ENCODE results near the gene APOBEC2. TPM values are rescaled to one million over a fixed set of nuclear protein-coding genes. Genes with fewer than 3 reads are reported as not detected.

The APOBEC2 gene
- polyA plus RNA-seq, 1 donor (not counting 4 experiments of a cell fraction or from before 2014, with no cell fraction given): 0.05 TPM

DNA sequence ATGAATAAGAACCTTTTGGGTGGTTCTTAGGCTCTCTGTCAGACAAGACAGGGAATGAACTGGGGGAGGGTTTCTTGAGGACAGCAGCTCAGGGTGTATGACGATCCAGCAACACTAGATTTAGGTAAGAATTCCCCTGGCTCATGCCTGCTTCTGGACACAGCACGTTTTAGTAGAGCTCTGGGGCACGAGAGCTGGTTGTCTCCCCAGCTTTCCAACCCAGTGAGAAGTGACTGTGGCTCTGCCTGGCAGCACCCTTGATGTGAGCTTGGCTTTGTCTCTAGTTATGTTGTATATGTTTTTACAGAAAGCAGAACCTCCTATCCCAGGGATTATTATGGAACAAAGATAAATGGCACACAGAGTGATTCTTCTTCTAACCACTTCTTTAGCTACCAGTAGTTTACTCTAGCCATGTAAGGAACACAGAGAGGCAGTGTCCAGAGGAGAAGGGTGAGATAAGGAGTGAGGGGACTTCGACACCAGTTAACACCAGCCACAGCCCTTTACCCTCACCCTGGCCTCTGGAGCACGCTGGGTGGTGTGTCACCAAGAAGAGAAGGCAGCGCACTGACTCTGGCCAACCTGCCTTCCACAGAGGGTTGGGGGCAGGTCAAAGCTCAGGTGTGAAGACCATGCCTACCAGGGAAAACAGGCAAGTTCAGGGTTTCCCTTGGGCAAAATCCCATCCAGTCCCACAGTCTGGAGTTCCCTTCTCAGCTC is 3.9 kb downstream of the APOBEC2 start:
- TF ChIP-seq EZH2 (IDR thresholded peaks at IDR 0.05; ENCODE audit: low read length) (no peak), CTCF (optimal IDR thresholded peaks at IDR 0.05 in 1 of 3, IDR thresholded peaks at IDR 0.05 in 1 of 3, conservative IDR thresholded peaks at IDR 0.05 in 1 of 3; ENCODE audit: extremely low read depth in 1 of 3, insufficient read depth in 2 of 3, low read length in 3 of 3) (no peak)
- no peak overlapping the region for H2AFZ ChIP-seq (ENCODE audit: control insufficient read depth, low read length)
- H3K79me2 ChIP-seq (ENCODE audit: control insufficient read depth, insufficient read depth, low read length): no peaks in the 10 kb centered on the region
- no peaks in the 10 kb centered on the region for H3K9me1 ChIP-seq (ENCODE audit: control insufficient read depth, extremely low read depth, insufficient read depth, low read length)
- FAIRE-seq (no peak), DNase-seq (ENCODE audit: low read depth, low spot score) (no peak)
- peaks cover 14% of the 10 kb centered on the region for H3K4me1 ChIP-seq (ENCODE audit: control insufficient read depth, extremely low read depth, insufficient read depth, low read length)
- H3K27me3 ChIP-seq (ENCODE audit: control insufficient read depth, extremely low read depth, insufficient read depth, low read length): no peaks in the 10 kb centered on the region
- no peak overlapping the region for H3K4me3 ChIP-seq (ENCODE audit: control insufficient read depth in 2 of 3, extremely low read depth in 1 of 3, insufficient read depth in 2 of 3, low read depth in 1 of 3, low read length in 3 of 3)
- no peak overlapping the region for H3K4me2 ChIP-seq (ENCODE audit: control insufficient read depth, extremely low read depth, insufficient read depth, low read depth, low read length)
- H3K9ac ChIP-seq (ENCODE audit: control insufficient read depth, extremely low read depth, insufficient read depth, low read length): no peak overlapping the region
- H4K20me1 ChIP-seq (ENCODE audit: control insufficient read depth, extremely low read depth, insufficient read depth, low read length): no peaks in the 10 kb centered on the region
- H3K9me3 ChIP-seq (ENCODE audit: control insufficient read depth, low read depth, low read length): no peaks in the 10 kb centered on the region
- H3K27ac ChIP-seq (ENCODE audit: control insufficient read depth, insufficient read depth, low read length): no peak overlapping the region
- H3K36me3 ChIP-seq (ENCODE audit: control insufficient read depth in 2 of 2, extremely low read depth in 1 of 2, insufficient read depth in 2 of 2, low read length in 2 of 2): no peaks in the 10 kb centered on the region
- dilution Hi-C loops (cut with MboI; ENCODE audit: extremely low pct_ligation_motif_present, low sequenced_read_pairs): no loop called here

- FAIRE-seq: no peak
- no peak overlapping the region for H3K27ac ChIP-seq (ENCODE audit: control insufficient read depth, insufficient read depth, low read length)
- no peak overlapping the region for H3K4me2 ChIP-seq (ENCODE audit: control insufficient read depth, extremely low read depth, insufficient read depth, low read depth, low read length)
- dilution Hi-C loops (cut with MboI; ENCODE audit: extremely low pct_ligation_motif_present, low sequenced_read_pairs): no loop called here
- no peak overlapping the region for H3K4me3 ChIP-seq (ENCODE audit: control insufficient read depth in 2 of 3, extremely low read depth in 1 of 3, insufficient read depth in 2 of 3, low read depth in 1 of 3, low read length in 3 of 3)
- no peak overlapping the region for H2AFZ ChIP-seq (ENCODE audit: control insufficient read depth, low read length)
- no peak for DNase-seq (ENCODE audit: low read depth, low spot score)
- H3K4me1 ChIP-seq (ENCODE audit: control insufficient read depth, extremely low read depth, insufficient read depth, low read length): peaks cover 14% of the 10 kb centered on the region
- H3K9ac ChIP-seq (ENCODE audit: control insufficient read depth, extremely low read depth, insufficient read depth, low read length): no peak overlapping the region
- H3K27me3 ChIP-seq (ENCODE audit: control insufficient read depth, extremely low read depth, insufficient read depth, low read length): no peaks in the 10 kb centered on the region
- H3K36me3 ChIP-seq (ENCODE audit: control insufficient read depth in 2 of 2, extremely low read depth in 1 of 2, insufficient read depth in 2 of 2, low read length in 2 of 2): no peaks in the 10 kb centered on the region
- H3K79me2 ChIP-seq (ENCODE audit: control insufficient read depth, insufficient read depth, low read length): no peaks in the 10 kb centered on the region
- no peak for TF ChIP-seq EZH2 (IDR thresholded peaks at IDR 0.05; ENCODE audit: low read length)
- TF ChIP-seq CTCF (optimal IDR thresholded peaks at IDR 0.05 in 1 of 3, IDR thresholded peaks at IDR 0.05 in 1 of 3, conservative IDR thresholded peaks at IDR 0.05 in 1 of 3; ENCODE audit: extremely low read depth in 1 of 3, insufficient read depth in 2 of 3, low read length in 3 of 3): no peak
- no peaks in the 10 kb centered on the region for H4K20me1 ChIP-seq (ENCODE audit: control insufficient read depth, extremely low read depth, insufficient read depth, low read length)
- no peaks in the 10 kb centered on the region for H3K9me3 ChIP-seq (ENCODE audit: control insufficient read depth, low read depth, low read length)
- H3K9me1 ChIP-seq (ENCODE audit: control insufficient read depth, extremely low read depth, insufficient read depth, low read length): no peaks in the 10 kb centered on the region
Observed at GRCh38 chr6:41058783-41059181, 5.8 kb downstream of the APOBEC2 start.
